OCI-LY1 (cell line): ENCODE results near the gene SMCO3.

Experiments
- EZH2 ChIP-seq: fragments of 200-600 bp; sonication (generic), shearing (Covaris generic); IDR thresholded peaks from 2 replicates; pipeline ENCODE4 v1.8.0; 2017; ENCODE audit warnings: borderline replicate concordance, mixed run types, mild to moderate bottlenecking, antibody characterized with exemption, low read length, moderate library complexity, mixed read lengths
- TF ChIP-seq, protein P1 (sequence below): fragments of 200-600 bp; sonication (generic), shearing (Covaris generic); IDR thresholded peaks from 2 replicates; pipeline ENCODE4 v1.5.1; 2017; ENCODE audit warnings: mild to moderate bottlenecking, antibody characterized with exemption, low read length, moderate library complexity, mixed read lengths

DNA sequence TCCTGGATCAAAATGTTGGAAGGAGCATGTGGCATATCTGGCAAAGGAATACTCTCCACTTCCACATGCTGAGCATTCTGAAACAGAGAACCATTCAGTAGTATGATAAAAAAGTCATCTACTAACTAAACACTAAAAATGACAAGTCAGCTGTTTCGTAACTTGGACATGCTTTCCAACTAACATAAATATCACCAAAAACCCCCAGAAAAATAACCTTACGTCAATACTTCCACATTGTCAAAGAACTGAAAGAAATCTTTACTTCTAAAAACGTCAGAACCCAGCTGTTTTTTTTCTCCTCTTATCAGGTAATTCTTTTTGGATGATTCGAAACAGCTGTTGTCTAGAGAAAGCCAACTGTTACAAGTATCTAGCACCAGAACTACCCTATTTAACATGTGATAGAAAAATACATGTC, 18.9 kb downstream of the SMCO3 start:
- TF ChIP-seq, protein P1, sequence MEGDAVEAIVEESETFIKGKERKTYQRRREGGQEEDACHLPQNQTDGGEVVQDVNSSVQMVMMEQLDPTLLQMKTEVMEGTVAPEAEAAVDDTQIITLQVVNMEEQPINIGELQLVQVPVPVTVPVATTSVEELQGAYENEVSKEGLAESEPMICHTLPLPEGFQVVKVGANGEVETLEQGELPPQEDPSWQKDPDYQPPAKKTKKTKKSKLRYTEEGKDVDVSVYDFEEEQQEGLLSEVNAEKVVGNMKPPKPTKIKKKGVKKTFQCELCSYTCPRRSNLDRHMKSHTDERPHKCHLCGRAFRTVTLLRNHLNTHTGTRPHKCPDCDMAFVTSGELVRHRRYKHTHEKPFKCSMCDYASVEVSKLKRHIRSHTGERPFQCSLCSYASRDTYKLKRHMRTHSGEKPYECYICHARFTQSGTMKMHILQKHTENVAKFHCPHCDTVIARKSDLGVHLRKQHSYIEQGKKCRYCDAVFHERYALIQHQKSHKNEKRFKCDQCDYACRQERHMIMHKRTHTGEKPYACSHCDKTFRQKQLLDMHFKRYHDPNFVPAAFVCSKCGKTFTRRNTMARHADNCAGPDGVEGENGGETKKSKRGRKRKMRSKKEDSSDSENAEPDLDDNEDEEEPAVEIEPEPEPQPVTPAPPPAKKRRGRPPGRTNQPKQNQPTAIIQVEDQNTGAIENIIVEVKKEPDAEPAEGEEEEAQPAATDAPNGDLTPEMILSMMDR, result no peak
- no peak for TF ChIP-seq EZH2
